Central memory CD8-positive, alpha-beta T cell (primary cell): ENCODE measurements around the gene SPAAR.

Source experiments
- ATAC-seq: fragments of 150-1000 bp; cut with Tn5 transposase; replicated peaks from 2 replicates; pipeline ENCODE4 v1.10.0; 2022; ENCODE audit warnings: mild to moderate bottlenecking, moderate FRiP score, moderate number of reproducible peaks; ENCODE audit not compliant: poor library complexity, severe bottlenecking; ENCODE audit errors: extremely low read depth
- DNase-seq, 2 donors: peaks; one replicate each; pipeline ENCODE4 v3.0.0; 2021; ENCODE audit warnings: low spot score in 2 of 2
- H3K27ac Mint-ChIP-seq: one replicate; pipeline ENCODE4 v1.8.0; 2022; ENCODE audit warnings: low read depth, mild to moderate bottlenecking, moderate library complexity, mixed read lengths
- H3K27me3 Mint-ChIP-seq: one replicate; pipeline ENCODE4 v1.8.0; 2022; ENCODE audit warnings: mixed read lengths
- H3K36me3 Mint-ChIP-seq: one replicate; pipeline ENCODE4 v1.8.0; 2022; ENCODE audit warnings: mild to moderate bottlenecking, moderate library complexity, mixed read lengths; ENCODE audit not compliant: insufficient read depth
- H3K4me1 Mint-ChIP-seq: one replicate; pipeline ENCODE4 v1.8.0; 2022; ENCODE audit warnings: mixed read lengths
- H3K4me3 Mint-ChIP-seq: one replicate; pipeline ENCODE4 v1.8.0; 2022; ENCODE audit warnings: mild to moderate bottlenecking, moderate library complexity, mixed read lengths
- H3K9me3 Mint-ChIP-seq: one replicate; pipeline ENCODE4 v1.8.0; 2022; ENCODE audit warnings: mixed read lengths

SPAAR gene

GRCh38 chr9:35945341-35946018, 36.2 kb downstream of the SPAAR start:
- peaks cover 1% of the 10 kb centered on the region for H3K36me3 Mint-ChIP-seq
- H3K4me3 Mint-ChIP-seq = no peak overlapping the region
- peaks cover 23% of the 10 kb centered on the region for H3K27me3 Mint-ChIP-seq
- no peaks in the 10 kb centered on the region for H3K9me3 Mint-ChIP-seq
- DNase-seq = peak; percentile 18 to 35
- ATAC-seq = peak; percentile 43
- peaks cover 19% of the 10 kb centered on the region for H3K4me1 Mint-ChIP-seq
- H3K27ac Mint-ChIP-seq = no peak overlapping the region

GRCh38 chr9:35948451-35948850, 39.2 kb downstream of the SPAAR start:
- Mint-ChIP-seq H3K4me3 (no peak overlapping the region), H3K36me3 (peaks cover 1% of the 10 kb centered on the region), H3K27ac (no peak overlapping the region), H3K4me1 (peaks cover 7% of the 10 kb centered on the region), H3K27me3 (peaks cover 41% of the 10 kb centered on the region), H3K9me3 (no peaks in the 10 kb centered on the region)
- no peak for DNase-seq
- no peak for ATAC-seq

GRCh38 chr9:35948901-35949318, 39.6 kb downstream of the SPAAR start:
- no peak overlapping the region for H3K4me3 Mint-ChIP-seq
- DNase-seq (no peak), ATAC-seq (no peak)
- H3K4me1 Mint-ChIP-seq = peaks cover 7% of the 10 kb centered on the region
- H3K9me3 Mint-ChIP-seq = no peaks in the 10 kb centered on the region
- H3K27me3 Mint-ChIP-seq = peaks cover 46% of the 10 kb centered on the region
- peaks cover 1% of the 10 kb centered on the region for H3K36me3 Mint-ChIP-seq
- H3K27ac Mint-ChIP-seq = no peak overlapping the region

- peaks cover 64% of the 10 kb centered on the region for H3K27me3 Mint-ChIP-seq
- ATAC-seq = no peak
- H3K4me1 Mint-ChIP-seq = peaks cover 7% of the 10 kb centered on the region
Observed at GRCh38 chr9:35951736-35952135, 42.4 kb downstream of the SPAAR start.

GRCh38 chr9:35952526-35953191, 43.4 kb downstream of the SPAAR start:
- Mint-ChIP-seq H3K36me3 (no peaks in the 10 kb centered on the region), H3K27me3 (peaks cover 73% of the 10 kb centered on the region), H3K4me1 (peaks cover 7% of the 10 kb centered on the region), H3K4me3 (no peak overlapping the region), H3K27ac (no peak overlapping the region), H3K9me3 (no peaks in the 10 kb centered on the region)
- DNase-seq = no peak
- no peak for ATAC-seq

More at GRCh38 chr9:35951736-35952135, 42.4 kb downstream of the SPAAR start:
- Mint-ChIP-seq H3K27ac (no peak overlapping the region), H3K9me3 (no peaks in the 10 kb centered on the region), H3K36me3 (no peaks in the 10 kb centered on the region), H3K4me3 (no peak overlapping the region)
- DNase-seq = no peak

GRCh38 chr9:35954942-35955546, 45.8 kb downstream of the SPAAR start:
- no peaks in the 10 kb centered on the region for H3K36me3 Mint-ChIP-seq
- H3K9me3 Mint-ChIP-seq = no peaks in the 10 kb centered on the region
- no peak overlapping the region for H3K27ac Mint-ChIP-seq
- peaks cover 7% of the 10 kb centered on the region for H3K4me1 Mint-ChIP-seq
- peaks cover 76% of the 10 kb centered on the region for H3K27me3 Mint-ChIP-seq
- DNase-seq (peak in 1 of 2 donors; percentile 25), ATAC-seq (peak; percentile 71)
- no peak overlapping the region for H3K4me3 Mint-ChIP-seq

- Mint-ChIP-seq H3K27ac (no peak overlapping the region), H3K4me1 (peaks cover 7% of the 10 kb centered on the region), H3K4me3 (no peak overlapping the region), H3K36me3 (no peaks in the 10 kb centered on the region), H3K27me3 (peaks cover 82% of the 10 kb centered on the region), H3K9me3 (no peaks in the 10 kb centered on the region)
- no peak for DNase-seq
- no peak for ATAC-seq
Observed at GRCh38 chr9:35956651-35957050, 47.4 kb downstream of the SPAAR start.

- no peak for DNase-seq
- peaks cover 75% of the 10 kb centered on the region for H3K27me3 Mint-ChIP-seq
- no peaks in the 10 kb centered on the region for H3K9me3 Mint-ChIP-seq
- H3K36me3 Mint-ChIP-seq = peaks cover 2% of the 10 kb centered on the region
- no peak within 1 kb of the TSS for H3K4me3 Mint-ChIP-seq
- peaks cover 7% of the 10 kb centered on the region for H3K4me1 Mint-ChIP-seq
- H3K27ac Mint-ChIP-seq = no peak within 1 kb of the TSS
- ATAC-seq = no peak
Observed at GRCh38 chr9:35958104-35958837, 49.0 kb downstream of the SPAAR start, which contains the start of gene OR2S2. Gene OR2S2, minus strand, starts transcription at chr9:35958154. Its CDS starts 56 bp downstream, at chr9:35958098.

GRCh38 chr9:35960039-35960655, 50.9 kb downstream of the SPAAR start:
- peaks cover 2% of the 10 kb centered on the region for H3K36me3 Mint-ChIP-seq
- H3K4me3 Mint-ChIP-seq = no peak overlapping the region
- H3K4me1 Mint-ChIP-seq = no peaks in the 10 kb centered on the region
- H3K27ac Mint-ChIP-seq = no peak overlapping the region
- peaks cover 57% of the 10 kb centered on the region for H3K27me3 Mint-ChIP-seq
- no peaks in the 10 kb centered on the region for H3K9me3 Mint-ChIP-seq
- DNase-seq (no peak), ATAC-seq (no peak)
